Measurements from ENCODE around the gene CECR2. TPM values are rescaled to one million over a fixed set of nuclear protein-coding genes. Genes with fewer than 3 reads are reported as not detected.

Gene CECR2
- total RNA-seq, 1 donor: not detected

DNA sequence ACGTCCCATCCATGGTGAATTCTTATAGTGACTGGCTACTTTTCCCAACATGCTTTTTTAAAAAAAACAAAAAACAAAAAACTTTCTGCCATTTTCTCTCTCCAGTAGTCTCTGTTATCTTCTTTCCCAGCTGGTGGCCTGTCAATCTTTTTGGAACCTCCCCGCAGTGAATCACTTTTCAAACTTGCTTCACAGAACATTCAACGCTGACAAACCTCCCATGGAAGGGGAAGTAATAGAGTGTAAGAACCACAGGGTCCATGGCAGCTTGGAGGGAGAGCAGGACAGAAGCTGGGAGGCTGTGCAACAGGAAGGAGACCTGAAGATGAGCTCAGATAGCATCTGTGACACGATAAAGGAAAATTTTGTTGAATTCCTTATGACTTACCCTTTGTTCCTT is 9.8 kb upstream of the CECR2 start:
- no peak overlapping the region for H3K4me3 ChIP-seq (ENCODE audit: low read depth, low read length)
- no peak for TF ChIP-seq CTCF (IDR thresholded peaks at IDR 0.05; ENCODE audit: insufficient read depth, low read depth, low read length)
- no peak for DNase-seq (ENCODE audit: low read depth)

DNA sequence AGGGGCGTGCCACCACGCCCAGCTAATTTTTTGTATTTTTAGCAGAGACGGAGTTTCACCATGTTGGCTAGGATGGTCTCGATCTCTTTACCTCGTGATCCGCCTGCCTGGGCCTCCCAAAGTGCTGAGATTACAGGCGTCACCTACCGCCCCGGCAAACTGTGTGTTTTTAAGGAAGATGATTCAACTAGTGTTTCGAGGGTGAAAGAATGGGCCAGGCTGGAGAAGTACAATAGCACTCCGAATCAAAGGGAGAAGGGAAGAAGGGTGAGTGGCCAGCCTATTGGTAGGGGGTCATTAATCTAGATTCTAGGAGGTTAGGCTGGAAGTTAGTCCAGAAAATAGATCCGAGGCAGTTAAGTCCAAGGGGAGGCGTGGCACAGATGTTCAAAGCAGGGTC is 2.9 kb upstream of the CECR2 start:
- DNase-seq (ENCODE audit: low read depth): no peak
- no peak for TF ChIP-seq CTCF (IDR thresholded peaks at IDR 0.05; ENCODE audit: insufficient read depth, low read depth, low read length)
- H3K4me3 ChIP-seq (ENCODE audit: low read depth, low read length): no peak overlapping the region

DNA sequence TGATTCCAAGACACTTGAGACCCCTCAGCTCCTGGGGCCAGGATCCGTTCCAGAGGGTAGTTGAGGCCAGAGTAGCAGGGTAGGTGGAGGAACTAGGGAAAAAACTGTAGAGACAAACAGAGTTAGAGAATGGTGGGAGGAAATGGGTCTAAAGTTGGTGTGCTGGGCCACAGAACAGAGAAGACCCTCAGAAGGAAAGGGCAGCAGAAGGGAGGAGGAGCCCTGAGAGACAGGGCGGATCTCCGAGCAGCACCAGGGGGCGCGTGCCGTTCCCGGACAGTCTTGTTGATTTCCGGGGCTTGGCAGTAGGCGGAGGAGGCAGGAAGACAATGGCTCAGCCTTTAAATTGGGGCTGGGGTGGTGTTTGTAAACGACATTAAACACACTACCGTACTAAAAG is 2.4 kb upstream of the CECR2 start:
- TF ChIP-seq CTCF (IDR thresholded peaks at IDR 0.05; ENCODE audit: insufficient read depth, low read depth, low read length): no peak
- DNase-seq (ENCODE audit: low read depth): no peak
- H3K4me3 ChIP-seq (ENCODE audit: low read depth, low read length): no peak overlapping the region

GRCh38 chr22:17368144-17368543 is 1.1 kb upstream of the CECR2 start:
- TF ChIP-seq CTCF (IDR thresholded peaks at IDR 0.05; ENCODE audit: insufficient read depth, low read depth, low read length): no peak
- no peak for DNase-seq (ENCODE audit: low read depth)
- no peak overlapping the region for H3K4me3 ChIP-seq (ENCODE audit: low read depth, low read length)

DNA sequence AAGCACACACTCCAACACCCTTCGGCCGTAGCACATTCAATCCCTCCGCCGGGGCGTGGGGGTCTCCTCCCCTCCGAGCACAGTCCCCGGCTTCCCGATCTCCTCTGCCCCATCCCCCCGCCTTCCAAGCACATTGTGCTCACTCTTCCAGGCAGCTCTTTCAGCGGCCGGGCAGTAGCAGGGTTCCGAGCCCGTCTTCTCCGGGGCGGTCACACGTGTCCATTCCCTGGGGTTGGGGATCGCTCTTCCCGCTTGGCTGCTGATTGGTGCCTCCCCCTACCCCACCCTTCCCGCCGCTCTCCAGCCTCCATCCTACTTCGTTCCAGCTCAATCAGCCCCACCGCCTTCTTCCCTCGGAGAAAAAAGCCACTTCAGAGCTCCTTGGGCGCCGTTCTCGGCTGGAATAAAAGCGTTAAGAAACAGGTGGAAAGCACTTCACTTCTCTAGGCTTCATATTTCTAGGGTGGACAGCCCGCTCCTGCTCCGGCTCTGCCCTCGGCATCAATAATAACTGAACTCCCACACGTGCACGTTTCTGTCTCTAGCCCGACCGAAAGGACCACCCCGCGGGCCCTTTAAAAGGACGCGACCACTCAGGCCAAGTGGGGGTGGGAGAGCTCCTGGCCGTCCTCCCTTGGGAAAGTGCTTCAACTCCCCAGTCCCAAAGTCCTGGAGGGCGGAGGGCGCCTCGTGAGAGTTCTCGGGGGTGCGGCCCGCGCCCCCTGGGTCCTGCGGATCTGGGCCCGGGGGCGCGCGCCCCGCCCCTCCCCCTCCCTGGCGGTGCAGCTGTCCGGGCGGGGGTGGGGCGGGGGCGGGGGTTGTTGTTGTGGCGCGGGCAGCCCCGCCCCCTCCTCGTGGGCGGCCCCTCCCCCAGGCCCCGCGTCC is 464 bp upstream of the CECR2 start:
- no peak for TF ChIP-seq CTCF (IDR thresholded peaks at IDR 0.05; ENCODE audit: insufficient read depth, low read depth, low read length)
- no peak for DNase-seq (ENCODE audit: low read depth)

GRCh38 chr22:17370026-17370765 is 936 bp downstream of the CECR2 start:
- no peak overlapping the region for H3K4me3 ChIP-seq (ENCODE audit: low read depth, low read length)
- DNase-seq (ENCODE audit: low read depth): no peak
- TF ChIP-seq CTCF (IDR thresholded peaks at IDR 0.05; ENCODE audit: insufficient read depth, low read depth, low read length): no peak

More for the DNA sequence above, 464 bp upstream of the CECR2 start:
- H3K4me3 ChIP-seq (ENCODE audit: low read depth, low read length): no peak overlapping the region
